22Rv1 (cell line): ENCODE data around the gene TIMP2.

Experiments
- CTCF ChIP-seq: fragments of 450-650 bp; IDR thresholded peaks from 2 replicates; pipeline ENCODE4 v1.5.1; 2017; ENCODE audit warnings: mild to moderate bottlenecking
- ZFX ChIP-seq: fragments of 450-650 bp; IDR thresholded peaks from 2 replicates; pipeline ENCODE4 v1.6.1; 2017; ENCODE audit warnings: antibody characterized with exemption, borderline replicate concordance

- TF ChIP-seq CTCF: no peak
- no peak for TF ChIP-seq ZFX
These were observed 13.1 kb downstream of the TIMP2 start for GRCh38 chr17:78912082-78912481.
